Measurements from ENCODE around the gene TNFRSF14.

Gene TNFRSF14

GRCh38 chr1:2605509-2606395 lies 49.6 kb downstream of the TNFRSF14 start:
- Histone ChIP-seq H3K4me1 (ENCODE audit: control insufficient read depth, insufficient read depth, low read length) (no peaks in the 10 kb centered on the region), H3K4me3 (ENCODE audit: low read length in 2 of 2) (no peak overlapping the region), H3K27me3 (ENCODE audit: control insufficient read depth in 1 of 2, insufficient read depth in 2 of 2, low read length in 2 of 2) (peaks cover 0 to 4% of the 10 kb centered on the region in 2 donors)

DNA sequence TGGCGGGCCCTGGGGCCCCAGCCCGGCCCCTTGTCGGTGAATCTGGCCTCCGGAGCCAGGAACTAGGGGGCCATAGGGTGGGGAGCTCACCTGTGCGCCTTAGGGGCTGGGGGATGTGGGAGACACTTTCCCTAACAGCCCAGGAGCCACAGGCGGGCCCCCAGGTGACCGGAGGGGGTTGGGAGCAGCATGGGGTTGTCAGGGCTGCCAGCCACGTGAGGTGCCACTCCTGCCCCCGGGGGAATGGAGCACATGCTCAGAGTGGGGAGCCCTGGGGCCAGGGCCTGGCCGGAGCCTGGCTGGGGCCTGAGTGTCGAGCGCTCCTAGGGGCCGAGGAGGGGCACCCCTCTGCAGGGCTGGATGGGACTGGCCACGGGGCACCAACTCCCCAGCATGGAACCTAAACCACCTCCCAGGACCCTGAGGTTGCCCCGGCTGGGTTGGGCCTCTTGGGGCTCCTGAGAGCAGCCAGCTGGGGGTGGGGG lies 50.3 kb downstream of the TNFRSF14 start:
- Histone ChIP-seq H3K9ac (ENCODE audit: low read length in 2 of 2) (no peak overlapping the region), H3K4me1 (ENCODE audit: control insufficient read depth, insufficient read depth, low read length) (peaks cover 3% of the 10 kb centered on the region), H3K9me3 (ENCODE audit: control insufficient read depth in 2 of 2, low read length in 2 of 2) (peaks cover 0 to 3% of the 10 kb centered on the region in 2 donors), H3K27ac (ENCODE audit: low read length) (no peak overlapping the region), H3K36me3 (ENCODE audit: control insufficient read depth in 2 of 2, insufficient read depth in 2 of 2, low read length in 2 of 2) (no peaks in the 10 kb centered on the region), H3K27me3 (ENCODE audit: control insufficient read depth in 1 of 2, insufficient read depth in 2 of 2, low read length in 2 of 2) (peaks cover 1 to 4% of the 10 kb centered on the region in 2 donors), H3K4me3 (ENCODE audit: low read length in 2 of 2) (no peak overlapping the region)

More at GRCh38 chr1:2605509-2606395, 49.6 kb downstream of the TNFRSF14 start:
- Histone ChIP-seq H3K36me3 (ENCODE audit: control insufficient read depth in 2 of 2, insufficient read depth in 2 of 2, low read length in 2 of 2) (no peaks in the 10 kb centered on the region), H3K9me3 (ENCODE audit: control insufficient read depth in 2 of 2, low read length in 2 of 2) (peaks cover 0 to 3% of the 10 kb centered on the region in 2 donors), H3K9ac (ENCODE audit: low read length in 2 of 2) (no peak overlapping the region), H3K27ac (ENCODE audit: low read length) (no peak overlapping the region)

GRCh38 chr1:2606881-2607621 lies 50.9 kb downstream of the TNFRSF14 start:
- no peak overlapping the region for H3K9ac ChIP-seq (ENCODE audit: low read length in 2 of 2)
- no peak overlapping the region for H3K27ac ChIP-seq (ENCODE audit: low read length)
- peaks cover 7 to 9% of the 10 kb centered on the region in 2 donors for H3K27me3 ChIP-seq (ENCODE audit: control insufficient read depth in 1 of 2, insufficient read depth in 2 of 2, low read length in 2 of 2)
- H3K4me3 ChIP-seq (ENCODE audit: low read length in 2 of 2): no peak overlapping the region
- H3K4me1 ChIP-seq (ENCODE audit: control insufficient read depth, insufficient read depth, low read length): peaks cover 3% of the 10 kb centered on the region
- H3K9me3 ChIP-seq (ENCODE audit: control insufficient read depth in 2 of 2, low read length in 2 of 2): peaks cover 0 to 3% of the 10 kb centered on the region in 2 donors
- H3K36me3 ChIP-seq (ENCODE audit: control insufficient read depth in 2 of 2, insufficient read depth in 2 of 2, low read length in 2 of 2): no peaks in the 10 kb centered on the region

DNA sequence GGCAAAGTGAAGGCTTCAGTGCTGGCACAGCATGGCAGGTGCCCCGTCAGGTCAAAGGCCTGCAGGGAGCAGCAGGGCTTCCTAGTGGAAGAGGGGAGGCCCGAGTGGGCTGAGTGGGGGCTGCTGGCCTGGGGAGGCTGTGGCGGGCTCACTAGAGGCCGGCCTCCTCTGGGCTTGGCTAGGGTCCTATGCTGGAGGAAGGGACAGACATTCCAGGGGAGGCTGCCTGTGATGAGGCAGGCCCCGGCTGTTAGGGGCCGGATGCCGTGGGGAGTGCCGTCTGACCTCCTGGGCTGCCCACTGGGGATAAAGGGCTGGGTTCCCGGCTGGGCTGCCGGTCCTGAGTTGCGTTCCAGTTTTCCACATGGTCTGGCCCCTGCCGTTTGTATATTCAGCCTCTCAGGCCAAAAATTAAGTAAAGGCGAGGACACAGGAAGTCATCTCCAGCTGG lies 51.5 kb downstream of the TNFRSF14 start:
- H3K9ac ChIP-seq (ENCODE audit: low read length in 2 of 2): no peak overlapping the region
- H3K27ac ChIP-seq (ENCODE audit: low read length): no peak overlapping the region
- H3K27me3 ChIP-seq (ENCODE audit: control insufficient read depth in 1 of 2, insufficient read depth in 2 of 2, low read length in 2 of 2): peaks cover 9 to 12% of the 10 kb centered on the region in 2 donors
- H3K4me1 ChIP-seq (ENCODE audit: control insufficient read depth, insufficient read depth, low read length): peaks cover 3% of the 10 kb centered on the region
- no peaks in the 10 kb centered on the region for H3K36me3 ChIP-seq (ENCODE audit: control insufficient read depth in 2 of 2, insufficient read depth in 2 of 2, low read length in 2 of 2)
- H3K4me3 ChIP-seq (ENCODE audit: low read length in 2 of 2): no peak overlapping the region
- H3K9me3 ChIP-seq (ENCODE audit: control insufficient read depth in 2 of 2, low read length in 2 of 2): no peaks in the 10 kb centered on the region

GRCh38 chr1:2609319-2610035 lies 53.3 kb downstream of the TNFRSF14 start:
- H3K36me3 ChIP-seq (ENCODE audit: control insufficient read depth in 2 of 2, insufficient read depth in 2 of 2, low read length in 2 of 2): no peaks in the 10 kb centered on the region
- peaks cover 7 to 15% of the 10 kb centered on the region in 2 donors for H3K27me3 ChIP-seq (ENCODE audit: control insufficient read depth in 1 of 2, insufficient read depth in 2 of 2, low read length in 2 of 2)
- peaks cover 3% of the 10 kb centered on the region for H3K4me1 ChIP-seq (ENCODE audit: control insufficient read depth, insufficient read depth, low read length)
- H3K9ac ChIP-seq (ENCODE audit: low read length in 2 of 2): no peak overlapping the region
- H3K9me3 ChIP-seq (ENCODE audit: control insufficient read depth in 2 of 2, low read length in 2 of 2): peaks cover 5 to 6% of the 10 kb centered on the region in 2 donors
- H3K27ac ChIP-seq (ENCODE audit: low read length): no peak overlapping the region
- no peak overlapping the region for H3K4me3 ChIP-seq (ENCODE audit: low read length in 2 of 2)

DNA sequence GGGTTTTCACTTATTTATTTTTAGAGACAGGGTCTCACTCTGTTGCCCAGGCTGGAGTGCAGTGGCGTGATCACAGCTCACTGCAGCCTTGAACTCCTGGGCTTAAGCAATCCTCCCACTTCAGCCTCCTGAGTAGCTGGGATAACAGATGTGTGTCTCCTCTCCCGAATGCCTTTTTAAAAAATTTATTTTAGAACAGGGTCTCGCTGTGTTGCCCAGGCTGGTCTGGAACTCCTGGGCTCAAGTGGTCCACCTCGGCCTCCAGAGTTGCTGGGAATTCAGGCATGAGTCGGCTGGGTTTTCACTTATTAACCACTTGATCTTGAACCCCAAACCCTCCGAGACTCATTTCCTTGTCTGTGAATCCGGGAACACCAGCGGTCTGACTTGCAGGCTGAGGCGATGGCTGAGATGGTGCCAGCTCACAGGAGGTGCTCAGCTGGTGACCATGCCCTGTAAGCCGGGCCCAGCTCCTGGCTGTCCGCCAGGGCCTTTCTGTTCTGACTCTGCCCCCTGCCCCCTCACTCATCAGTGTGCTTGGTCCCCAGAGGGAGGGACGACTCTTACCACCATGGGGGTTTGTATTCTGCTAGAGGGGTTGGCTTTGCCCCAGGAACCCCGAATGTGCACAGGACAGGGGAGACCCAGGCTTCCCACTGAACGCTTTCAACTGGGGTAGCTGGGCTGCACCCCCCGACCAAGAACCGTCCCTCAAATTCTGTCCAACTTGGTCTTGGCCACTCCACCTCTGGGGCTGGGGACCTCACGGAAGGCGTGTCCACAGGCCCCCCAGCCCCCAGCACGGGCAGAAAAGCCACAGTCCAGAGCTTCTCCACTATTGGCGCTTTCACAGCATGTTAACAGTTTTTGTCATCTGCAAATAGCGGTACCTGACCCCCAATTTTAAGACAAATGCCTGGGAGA lies 54.1 kb downstream of the TNFRSF14 start:
- no peaks in the 10 kb centered on the region for H3K36me3 ChIP-seq (ENCODE audit: control insufficient read depth in 2 of 2, insufficient read depth in 2 of 2, low read length in 2 of 2)
- H3K9me3 ChIP-seq (ENCODE audit: control insufficient read depth in 2 of 2, low read length in 2 of 2): peaks cover 5 to 10% of the 10 kb centered on the region in 2 donors
- H3K4me3 ChIP-seq (ENCODE audit: low read length in 2 of 2): no peak overlapping the region
- no peak overlapping the region for H3K27ac ChIP-seq (ENCODE audit: low read length)
- no peak overlapping the region for H3K9ac ChIP-seq (ENCODE audit: low read length in 2 of 2)
- peaks cover 3% of the 10 kb centered on the region for H3K4me1 ChIP-seq (ENCODE audit: control insufficient read depth, insufficient read depth, low read length)
- H3K27me3 ChIP-seq (ENCODE audit: control insufficient read depth in 1 of 2, insufficient read depth in 2 of 2, low read length in 2 of 2): peaks cover 7 to 15% of the 10 kb centered on the region in 2 donors

DNA sequence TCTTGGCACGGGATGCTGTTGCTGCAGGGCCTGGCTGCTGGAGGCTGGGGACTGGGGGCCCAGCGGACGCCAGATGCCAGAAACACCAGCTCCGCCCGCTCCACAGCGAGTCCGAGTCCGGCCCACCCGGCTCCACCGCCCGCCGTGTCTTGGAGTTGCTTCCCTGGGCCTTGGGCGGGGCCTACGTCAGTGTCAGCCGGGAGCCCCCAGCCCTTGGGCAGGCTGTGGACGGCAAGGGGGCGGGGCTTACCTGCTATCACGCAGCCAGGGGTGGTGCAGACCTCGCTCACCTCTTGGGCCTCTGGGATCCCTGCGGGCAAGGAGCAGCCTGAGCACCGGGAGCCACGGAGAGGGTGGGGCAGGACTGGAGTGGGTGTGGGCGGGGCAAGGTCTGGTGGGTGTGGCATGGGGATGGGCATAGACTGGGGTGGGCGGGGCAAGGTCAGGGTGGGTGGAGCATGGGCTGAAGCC lies 54.9 kb downstream of the TNFRSF14 start:
- Histone ChIP-seq H3K27ac (ENCODE audit: low read length) (no peak overlapping the region), H3K9ac (ENCODE audit: low read length in 2 of 2) (no peak overlapping the region), H3K36me3 (ENCODE audit: control insufficient read depth in 2 of 2, insufficient read depth in 2 of 2, low read length in 2 of 2) (no peaks in the 10 kb centered on the region), H3K4me3 (ENCODE audit: low read length in 2 of 2) (peak overlapping the region in 1 of 2 donors; percentile 15), H3K4me1 (ENCODE audit: control insufficient read depth, insufficient read depth, low read length) (peaks cover 3% of the 10 kb centered on the region), H3K9me3 (ENCODE audit: control insufficient read depth in 2 of 2, low read length in 2 of 2) (peaks cover 5 to 12% of the 10 kb centered on the region in 2 donors), H3K27me3 (ENCODE audit: control insufficient read depth in 1 of 2, insufficient read depth in 2 of 2, low read length in 2 of 2) (peaks cover 7 to 15% of the 10 kb centered on the region in 2 donors)

DNA sequence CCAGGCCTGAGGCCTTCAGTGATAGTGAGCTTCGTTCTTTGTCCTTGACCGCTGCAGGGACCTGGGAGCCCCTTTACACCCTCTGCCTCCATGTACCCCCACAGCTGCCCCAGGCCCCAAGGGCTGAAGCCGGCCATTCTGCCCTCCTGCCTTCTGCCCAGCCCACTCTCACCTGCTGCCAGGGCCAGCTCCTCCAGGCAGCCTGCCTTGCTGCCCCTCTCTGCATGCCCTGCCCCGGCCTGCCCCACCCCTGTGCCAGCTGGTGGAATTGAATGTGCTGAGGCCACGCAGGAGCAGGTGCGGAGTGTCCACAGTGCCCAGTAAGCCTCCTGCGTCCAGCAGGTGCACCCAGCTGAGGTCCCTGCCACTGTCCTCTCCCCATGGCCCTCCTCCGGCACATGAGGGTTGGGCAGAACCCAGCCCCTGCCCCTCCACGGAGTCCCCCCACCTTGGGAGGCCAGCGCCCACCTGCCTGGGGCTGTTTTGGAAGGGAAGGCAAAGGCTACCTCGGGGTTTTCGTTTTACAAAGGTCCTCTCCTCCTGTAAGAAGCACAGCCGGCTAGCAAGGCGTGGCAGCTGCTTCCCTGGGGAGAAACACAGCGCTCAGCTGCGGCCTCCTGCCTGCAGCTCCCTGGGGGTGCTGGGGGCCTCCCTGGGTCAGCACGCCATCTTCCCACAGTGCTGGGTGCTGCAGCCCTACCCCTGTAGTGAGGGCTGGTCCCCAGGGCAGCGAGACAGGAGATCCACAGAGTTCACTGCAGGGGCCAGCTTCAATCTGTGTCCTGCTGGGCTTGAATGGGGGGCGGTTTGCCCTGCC lies 55.7 kb downstream of the TNFRSF14 start:
- Histone ChIP-seq H3K4me1 (ENCODE audit: control insufficient read depth, insufficient read depth, low read length) (peaks cover 3% of the 10 kb centered on the region), H3K4me3 (ENCODE audit: low read length in 2 of 2) (no peak overlapping the region), H3K27me3 (ENCODE audit: control insufficient read depth in 1 of 2, insufficient read depth in 2 of 2, low read length in 2 of 2) (peaks cover 7 to 15% of the 10 kb centered on the region in 2 donors), H3K9ac (ENCODE audit: low read length in 2 of 2) (no peak overlapping the region), H3K9me3 (ENCODE audit: control insufficient read depth in 2 of 2, low read length in 2 of 2) (peaks cover 5 to 15% of the 10 kb centered on the region in 2 donors), H3K36me3 (ENCODE audit: control insufficient read depth in 2 of 2, insufficient read depth in 2 of 2, low read length in 2 of 2) (no peaks in the 10 kb centered on the region), H3K27ac (ENCODE audit: low read length) (no peak overlapping the region)
